Measurements from ENCODE around the gene MAMLD1.
"Not testable (repeated sequence)": the region's sequence is repeated elsewhere in the genome, so short reads cannot be mapped to it uniquely, and the experiment has no call there.

Gene MAMLD1, protein sequence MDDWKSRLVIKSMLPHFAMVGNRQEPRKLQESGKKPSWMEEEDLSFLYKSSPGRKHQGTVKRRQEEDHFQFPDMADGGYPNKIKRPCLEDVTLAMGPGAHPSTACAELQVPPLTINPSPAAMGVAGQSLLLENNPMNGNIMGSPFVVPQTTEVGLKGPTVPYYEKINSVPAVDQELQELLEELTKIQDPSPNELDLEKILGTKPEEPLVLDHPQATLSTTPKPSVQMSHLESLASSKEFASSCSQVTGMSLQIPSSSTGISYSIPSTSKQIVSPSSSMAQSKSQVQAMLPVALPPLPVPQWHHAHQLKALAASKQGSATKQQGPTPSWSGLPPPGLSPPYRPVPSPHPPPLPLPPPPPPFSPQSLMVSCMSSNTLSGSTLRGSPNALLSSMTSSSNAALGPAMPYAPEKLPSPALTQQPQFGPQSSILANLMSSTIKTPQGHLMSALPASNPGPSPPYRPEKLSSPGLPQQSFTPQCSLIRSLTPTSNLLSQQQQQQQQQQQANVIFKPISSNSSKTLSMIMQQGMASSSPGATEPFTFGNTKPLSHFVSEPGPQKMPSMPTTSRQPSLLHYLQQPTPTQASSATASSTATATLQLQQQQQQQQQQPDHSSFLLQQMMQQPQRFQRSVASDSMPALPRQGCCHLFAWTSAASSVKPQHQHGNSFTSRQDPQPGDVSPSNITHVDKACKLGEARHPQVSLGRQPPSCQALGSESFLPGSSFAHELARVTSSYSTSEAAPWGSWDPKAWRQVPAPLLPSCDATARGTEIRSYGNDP

DNA sequence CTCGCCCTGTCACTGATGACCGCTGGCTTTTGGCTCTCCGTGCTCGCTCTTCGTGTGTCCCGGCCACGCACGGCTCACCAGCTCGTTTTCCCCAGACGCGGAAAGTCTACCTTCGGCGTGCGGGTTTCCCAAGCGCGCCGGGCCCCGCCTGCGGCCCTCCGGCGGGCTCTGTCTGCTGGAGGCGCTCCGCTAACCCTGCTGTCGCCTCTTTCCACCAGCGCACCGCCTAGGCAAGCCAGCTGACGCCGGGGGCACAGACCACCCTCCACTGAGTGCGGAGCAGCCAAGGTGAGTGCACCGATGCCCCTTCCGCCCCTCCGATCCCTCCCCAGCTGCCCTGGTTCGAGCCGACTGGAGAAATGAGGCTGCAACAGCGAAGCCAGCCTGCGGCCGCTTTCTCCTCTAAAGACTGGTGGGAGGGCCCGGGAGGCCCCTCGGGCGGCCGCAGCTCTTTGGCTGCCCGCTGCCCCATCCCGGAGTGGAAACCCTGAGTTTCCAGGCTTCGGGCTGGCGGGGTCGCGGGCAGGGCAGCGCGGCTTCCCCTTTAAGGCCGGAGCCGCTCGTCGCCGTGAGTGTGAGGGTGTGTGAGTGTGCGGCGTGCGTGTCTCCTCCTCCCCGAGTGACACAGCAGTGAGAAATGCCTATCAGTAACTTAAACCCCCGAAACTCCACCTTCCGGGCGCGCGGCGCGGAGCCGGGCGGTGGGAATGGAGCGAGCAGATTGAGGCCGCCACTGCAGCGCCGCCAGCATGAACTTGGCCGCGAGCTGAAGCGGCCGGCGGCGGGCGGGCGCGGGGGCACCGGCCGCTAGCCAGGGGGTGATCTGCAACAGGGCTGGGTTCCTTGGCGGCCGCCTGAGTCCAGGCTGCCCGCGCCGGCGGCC lies at the start of gene MAMLD1:
TSS of gene MAMLD1 (plus strand) at position 719 of the 883 bp plus-strand sequence. CDS start 82,200 bp downstream, outside the sequence.
- peak; percentile 34 to 36 for DNase-seq (ENCODE audit: low read depth in 2 of 2)

DNA sequence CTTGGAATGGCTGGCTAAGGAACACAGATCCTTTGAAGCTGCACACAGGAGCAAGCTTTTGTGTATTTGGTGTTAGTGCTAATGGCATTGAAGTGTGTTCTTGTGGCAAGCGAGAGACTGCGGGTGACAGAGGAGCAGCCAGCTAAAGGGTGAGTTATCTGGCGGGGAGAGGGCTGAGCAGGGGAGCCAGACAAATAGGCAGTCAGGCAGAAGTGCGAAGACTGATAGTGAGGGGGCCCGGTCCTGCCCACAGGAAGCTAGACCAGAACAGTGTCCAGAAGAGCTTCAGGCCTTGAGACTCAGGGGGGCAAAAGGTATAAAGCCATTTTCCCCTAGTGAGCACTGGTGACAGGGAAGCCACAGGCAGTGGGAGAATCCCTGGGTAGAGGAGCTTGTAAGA lies 49.6 kb upstream of the MAMLD1 start:
- no peak for DNase-seq (ENCODE audit: low read depth in 2 of 2)

DNA sequence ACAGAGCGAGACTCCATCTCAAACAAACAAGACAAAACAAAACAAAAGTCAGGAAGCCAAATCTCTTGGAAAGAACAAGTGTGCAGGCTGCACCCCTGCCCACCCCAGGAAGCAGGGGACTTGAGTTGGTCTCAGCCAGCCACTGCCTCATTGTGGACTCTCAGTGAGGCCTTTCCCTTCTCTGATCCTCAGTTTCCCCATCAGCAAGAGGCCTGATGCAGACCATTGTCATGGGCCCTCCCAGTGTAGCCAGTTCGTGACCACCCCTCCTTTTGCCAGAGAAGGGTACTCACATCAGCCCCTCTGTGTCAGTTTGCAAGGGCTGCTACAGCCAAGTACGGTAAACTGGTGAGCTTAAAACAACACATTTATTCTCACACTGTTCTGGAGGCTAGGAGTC lies 48.9 kb upstream of the MAMLD1 start:
- DNase-seq (ENCODE audit: low read depth in 2 of 2), result no peak

DNA sequence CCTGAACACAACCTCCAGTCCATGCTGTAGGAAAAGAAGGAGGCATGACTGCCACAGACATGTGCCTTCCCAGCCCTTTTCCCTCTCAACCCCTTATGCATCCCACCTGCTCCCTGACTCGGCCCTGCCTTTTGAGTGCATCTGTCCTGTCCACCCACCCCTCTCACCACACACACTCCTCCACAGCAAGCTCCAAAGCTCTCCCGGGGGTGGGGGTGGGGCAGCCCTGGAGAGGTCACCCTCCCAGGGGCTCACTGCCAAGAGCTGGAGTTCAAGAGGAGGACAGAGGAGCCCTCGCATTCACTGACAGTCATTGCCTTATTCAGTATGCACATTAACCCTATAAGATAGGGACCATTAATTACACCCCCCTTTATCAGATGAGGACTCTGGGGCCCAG lies 46.6 kb upstream of the MAMLD1 start:
- DNase-seq (ENCODE audit: low read depth in 2 of 2), result no peak

DNA sequence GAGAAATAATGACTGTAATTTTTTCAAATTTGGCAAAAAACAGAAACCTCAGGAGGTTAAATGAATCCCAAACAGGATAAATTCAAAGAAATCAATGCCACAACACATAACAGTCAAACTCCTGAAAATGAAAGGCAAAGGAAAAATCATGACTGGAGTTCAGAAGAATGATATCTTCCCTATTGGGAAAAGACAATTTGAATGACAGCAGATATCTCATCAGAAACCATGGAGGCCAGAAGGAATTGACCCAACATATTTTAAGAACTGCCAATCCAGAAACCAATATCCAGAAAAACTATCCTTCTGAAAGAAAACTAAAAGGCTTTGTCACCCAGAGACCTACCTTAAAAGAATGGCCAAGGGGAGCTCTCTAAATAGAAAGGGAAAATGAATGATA lies 40.1 kb upstream of the MAMLD1 start:
- DNase-seq (ENCODE audit: low read depth in 2 of 2), result no peak

DNA sequence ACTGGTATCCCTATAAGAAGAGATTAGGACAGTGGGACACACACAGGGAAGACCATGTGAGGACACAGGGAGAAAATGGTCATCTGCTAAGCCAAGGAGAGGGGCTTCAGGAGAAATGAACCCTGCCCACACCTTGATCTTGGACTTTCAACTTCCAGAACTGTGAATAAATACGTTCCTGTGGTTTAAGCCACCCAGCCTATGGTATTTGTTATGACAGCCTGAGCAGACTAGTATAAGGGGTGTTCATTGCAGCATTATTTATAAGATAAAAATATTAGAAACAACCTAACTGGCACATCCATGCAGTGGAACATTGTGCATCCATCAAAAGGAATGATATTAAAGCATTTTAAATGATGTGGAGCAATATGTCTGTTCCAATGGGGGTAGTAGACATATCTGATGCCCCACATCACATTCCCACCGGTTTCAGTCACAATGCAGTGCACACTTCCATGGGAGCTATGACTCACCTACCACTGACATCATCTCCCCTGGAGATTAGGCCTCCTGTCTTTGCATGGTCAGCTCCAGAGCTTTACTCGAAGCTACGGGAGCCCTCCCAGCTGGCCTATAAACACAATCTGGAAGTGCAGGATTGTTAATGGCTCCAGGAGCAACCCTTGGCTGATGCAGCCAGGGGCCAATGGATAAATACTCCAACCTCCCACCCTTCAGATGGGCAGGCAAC lies 38.9 kb upstream of the MAMLD1 start:
- DNase-seq (ENCODE audit: low read depth in 2 of 2), result no peak

DNA sequence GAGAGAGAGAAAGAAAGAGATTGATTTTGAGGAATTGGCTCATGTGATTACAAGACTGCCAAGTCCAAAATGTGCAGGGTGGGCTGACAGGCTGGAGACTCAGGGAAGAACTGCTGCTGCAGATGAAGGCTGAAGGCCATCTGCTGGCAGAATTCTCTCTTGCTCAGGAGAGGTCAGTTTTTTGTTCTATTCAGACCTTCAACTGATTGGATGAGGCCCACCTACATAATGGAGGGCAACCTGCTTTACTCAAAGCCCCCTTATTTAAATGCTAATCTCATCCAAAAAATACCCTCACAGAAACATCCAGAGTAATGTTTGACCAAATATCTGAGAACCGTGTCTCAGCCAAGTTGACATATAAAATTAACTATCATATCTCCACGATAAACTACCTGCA lies 38.2 kb upstream of the MAMLD1 start:
- no peak for DNase-seq (ENCODE audit: low read depth in 2 of 2)

DNA sequence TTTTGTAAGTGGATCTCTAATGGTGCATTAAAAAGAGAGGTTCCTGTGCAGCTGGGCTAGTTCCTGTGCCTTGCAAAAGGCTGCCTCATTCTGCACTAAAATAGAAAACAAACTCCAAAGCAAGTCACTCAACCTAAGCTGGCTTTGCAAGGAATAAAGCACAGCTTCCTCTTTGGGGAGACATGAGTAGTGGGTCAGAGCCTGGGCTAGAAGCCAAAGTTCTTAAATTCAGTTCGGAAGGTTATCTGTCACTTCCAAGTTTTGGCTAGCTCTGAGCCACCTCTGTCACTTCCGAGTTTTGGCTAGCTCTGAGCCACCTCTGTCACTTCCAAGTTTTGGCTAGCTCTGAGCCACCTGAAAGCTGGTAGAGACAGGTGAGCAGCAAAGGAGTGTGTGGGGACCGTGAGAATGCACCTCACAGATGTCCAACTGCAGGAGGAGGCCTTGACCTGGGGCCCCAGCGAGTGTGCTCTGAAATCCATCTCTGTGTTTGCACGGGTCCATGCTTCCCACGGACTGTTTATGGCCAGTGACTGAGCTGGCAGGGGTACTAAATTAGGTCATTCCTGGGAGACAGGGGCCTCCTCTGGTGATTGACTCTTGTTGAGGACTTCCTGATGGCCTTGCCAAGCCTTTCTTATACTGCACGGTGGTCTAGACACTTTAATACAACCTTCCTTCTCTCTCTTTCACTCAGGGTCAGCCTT lies 36.4 kb upstream of the MAMLD1 start:
- DNase-seq (ENCODE audit: low read depth in 2 of 2), result no peak

DNA sequence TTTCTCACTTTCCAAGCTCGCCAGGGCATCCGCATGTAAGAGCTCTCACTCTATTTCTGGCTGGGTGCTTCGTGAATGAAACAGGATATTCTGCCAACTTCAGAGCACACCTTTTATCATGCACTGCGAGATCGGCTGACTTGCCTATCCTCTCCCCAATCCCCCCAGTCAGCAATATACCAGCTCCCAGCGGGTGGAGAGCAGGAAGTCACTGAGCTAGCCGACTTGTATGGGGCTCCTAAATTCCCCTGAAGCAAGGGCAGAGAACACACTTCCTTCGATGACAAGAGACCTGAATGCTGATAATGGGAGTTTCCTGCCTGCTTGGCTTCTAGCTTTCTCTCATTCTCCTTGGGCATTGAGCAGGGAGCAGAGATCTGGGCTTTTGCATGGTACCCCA lies 33.8 kb upstream of the MAMLD1 start:
- DNase-seq (ENCODE audit: low read depth in 2 of 2), result no peak

DNA sequence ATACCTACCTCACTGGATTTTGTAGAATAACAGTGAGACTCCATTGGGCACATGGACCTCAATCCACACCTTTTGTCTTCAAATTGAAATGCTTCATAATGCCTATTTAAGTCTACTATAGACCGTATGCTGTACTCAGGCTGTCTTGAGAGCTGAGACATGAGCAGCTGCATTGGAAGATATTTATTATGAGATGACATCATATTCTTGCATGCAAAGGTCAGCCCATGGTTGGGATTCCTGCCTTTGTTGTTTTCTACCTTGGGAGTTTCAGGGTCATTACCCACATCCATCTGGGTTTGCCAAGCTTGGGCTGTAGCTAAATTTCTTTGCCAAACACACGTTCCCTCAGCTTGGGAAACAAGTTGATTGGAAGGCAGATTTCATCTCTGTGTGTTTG lies 33.2 kb upstream of the MAMLD1 start:
- DNase-seq (ENCODE audit: low read depth in 2 of 2), result no peak

DNA sequence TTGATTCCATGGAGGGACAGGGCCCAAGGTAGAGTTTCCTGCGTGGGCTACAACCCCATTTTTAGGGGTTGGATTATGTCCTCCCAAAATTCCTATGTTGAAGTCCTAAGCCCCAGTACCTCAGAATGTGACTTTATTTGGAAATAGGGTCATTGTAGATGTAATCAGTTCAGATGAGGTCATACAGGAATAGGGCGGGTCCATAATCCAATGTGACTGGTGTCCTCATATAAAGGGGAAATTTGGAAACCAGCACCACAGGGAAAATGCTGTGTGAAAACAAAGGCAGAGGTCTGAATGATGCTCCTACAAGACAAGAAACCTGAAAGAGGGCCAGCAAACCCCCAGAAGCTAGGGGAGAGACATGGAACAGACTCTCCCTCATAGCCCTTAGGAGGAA lies 31.1 kb upstream of the MAMLD1 start:
- no peak for DNase-seq (ENCODE audit: low read depth in 2 of 2)

DNA sequence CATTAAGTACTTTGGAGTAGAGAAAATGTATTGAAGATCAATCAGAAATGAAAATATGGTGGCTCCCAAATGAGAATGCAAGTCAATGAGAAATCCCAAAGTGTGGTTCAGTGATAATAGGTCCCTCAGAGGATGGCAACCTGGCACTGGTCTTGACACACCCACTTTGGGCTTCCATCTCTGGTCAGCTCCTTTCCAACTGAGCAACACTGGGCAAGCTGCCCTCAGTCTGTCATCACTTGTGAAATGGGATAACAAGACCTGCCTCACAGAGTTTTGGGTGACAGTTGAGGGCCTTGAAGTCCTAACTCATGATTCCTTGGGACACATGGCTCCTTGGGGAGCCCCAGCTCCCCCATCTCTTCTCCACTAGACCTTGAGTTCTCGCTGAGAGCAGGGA lies 29.0 kb upstream of the MAMLD1 start:
- no peak for DNase-seq (ENCODE audit: low read depth in 2 of 2)

DNA sequence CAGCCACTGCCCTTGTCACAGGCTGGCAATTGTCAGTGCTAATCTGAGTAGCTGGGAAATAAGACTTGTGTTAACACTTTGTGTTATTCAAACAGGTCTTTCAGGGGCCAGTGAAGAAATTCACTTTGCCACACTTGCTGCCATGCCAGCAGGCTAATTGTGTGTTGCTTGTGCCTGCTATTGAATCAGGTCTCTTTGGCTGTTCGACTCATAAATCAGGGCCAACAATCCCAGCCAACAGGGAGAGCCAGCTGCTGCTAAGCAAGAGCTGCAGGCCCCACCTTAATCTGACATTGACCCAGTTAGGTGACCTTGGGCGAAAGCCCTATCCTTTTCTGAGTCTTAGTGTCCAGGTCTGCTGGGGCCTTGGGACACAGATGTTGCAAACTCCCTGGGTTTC lies 28.1 kb upstream of the MAMLD1 start:
- DNase-seq (ENCODE audit: low read depth in 2 of 2), result no peak

DNA sequence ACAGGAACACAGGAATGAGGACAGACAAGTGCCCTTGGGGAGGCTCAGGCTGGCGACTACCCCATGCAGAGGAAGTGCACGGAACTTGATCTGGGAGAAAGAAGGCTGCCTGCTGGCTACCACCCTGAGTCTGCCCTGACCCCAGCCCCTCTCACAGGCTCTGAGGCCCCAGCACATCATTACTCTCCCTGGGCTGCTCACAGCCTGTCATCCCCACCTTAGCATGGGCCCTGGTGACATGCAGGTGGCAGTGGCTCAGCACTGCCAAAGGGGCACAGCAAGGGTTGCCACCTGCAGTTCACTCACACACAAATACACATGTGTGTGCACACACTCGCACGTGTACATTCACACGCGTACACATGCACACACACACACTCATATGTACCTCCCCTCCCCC lies 26.1 kb upstream of the MAMLD1 start:
- DNase-seq (ENCODE audit: low read depth in 2 of 2), result no peak

DNA sequence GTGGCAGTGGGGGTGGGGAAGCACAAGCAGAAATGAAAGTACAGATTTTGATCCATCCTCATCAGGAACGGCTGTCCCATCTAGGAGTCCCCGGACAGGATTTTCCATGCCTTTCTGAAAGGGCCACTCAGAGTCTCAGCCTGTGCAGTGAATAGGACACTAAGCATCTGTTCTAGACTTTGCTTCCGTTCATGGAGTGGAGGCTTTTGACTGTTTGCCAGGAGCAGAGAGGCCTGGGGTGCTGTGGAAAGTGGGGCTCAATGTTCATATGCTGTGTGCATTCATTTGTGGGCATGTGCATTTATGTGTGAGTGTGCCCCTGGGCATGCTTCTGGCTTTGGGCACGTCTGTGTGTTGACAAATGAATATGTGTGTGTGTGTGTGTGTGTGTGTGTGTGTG lies 25.6 kb upstream of the MAMLD1 start:
- DNase-seq (ENCODE audit: low read depth in 2 of 2), result no peak

DNA sequence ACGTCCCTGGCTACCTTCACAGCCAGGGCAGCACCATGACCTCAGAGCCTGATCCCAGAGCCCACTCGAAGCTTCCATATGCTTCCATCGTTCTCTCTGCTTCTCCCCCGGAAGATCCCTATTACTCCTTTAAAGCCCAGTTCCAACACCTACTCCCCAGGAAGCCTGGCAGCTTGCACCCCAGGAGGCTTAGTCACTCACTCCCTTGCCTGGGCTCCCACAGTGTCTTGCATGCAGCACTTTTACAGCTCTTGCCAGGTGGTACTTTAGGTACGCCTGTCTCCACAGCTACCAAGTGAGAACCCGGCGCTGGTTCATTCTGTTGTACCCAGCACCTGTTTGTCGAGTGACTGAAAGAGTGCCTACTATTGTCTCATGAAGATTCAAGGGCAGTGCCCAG lies 24.5 kb upstream of the MAMLD1 start:
- no peak for DNase-seq (ENCODE audit: low read depth in 2 of 2)

DNA sequence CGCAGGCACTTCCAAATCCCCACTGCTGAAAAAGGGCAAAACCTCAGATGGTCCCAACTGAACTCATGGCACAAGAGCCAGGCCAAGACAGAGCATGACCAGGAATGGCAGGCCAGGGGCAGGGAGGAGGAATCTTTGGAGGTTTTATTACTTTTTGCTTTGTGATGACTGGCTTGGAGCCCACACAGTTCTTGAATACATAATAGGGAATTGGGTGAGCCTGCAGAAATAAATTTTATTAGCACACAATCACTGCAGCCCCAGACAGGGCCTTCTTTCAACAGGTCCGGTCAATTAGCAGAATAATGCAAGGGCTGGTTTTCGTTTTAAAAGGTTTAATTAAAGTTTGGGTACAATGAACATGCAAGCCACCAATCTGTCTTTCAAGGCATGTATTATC lies 23.4 kb upstream of the MAMLD1 start:
- DNase-seq (ENCODE audit: low read depth in 2 of 2), result no peak

DNA sequence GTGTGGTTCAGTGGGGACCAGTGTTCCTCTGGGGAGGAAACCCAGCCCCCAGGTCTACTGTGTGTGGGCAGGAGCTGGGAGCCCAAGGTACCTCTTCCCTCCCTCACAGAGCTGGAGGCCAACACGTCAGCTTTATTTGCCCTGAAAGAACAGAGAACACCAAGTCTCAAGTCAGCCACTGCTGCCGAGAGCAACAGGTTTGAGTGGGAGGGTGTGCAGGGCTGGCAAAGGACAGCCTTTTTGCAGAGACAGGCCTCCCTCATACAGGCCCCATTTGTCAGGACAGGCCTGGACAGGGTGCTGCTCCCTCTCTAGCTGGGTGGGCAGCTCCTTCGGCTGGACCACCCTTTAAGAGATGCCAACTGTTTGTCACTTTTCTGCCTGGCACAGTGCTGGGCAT lies 22.8 kb upstream of the MAMLD1 start:
- DNase-seq (ENCODE audit: low read depth in 2 of 2), result not testable (repeated sequence)

DNA sequence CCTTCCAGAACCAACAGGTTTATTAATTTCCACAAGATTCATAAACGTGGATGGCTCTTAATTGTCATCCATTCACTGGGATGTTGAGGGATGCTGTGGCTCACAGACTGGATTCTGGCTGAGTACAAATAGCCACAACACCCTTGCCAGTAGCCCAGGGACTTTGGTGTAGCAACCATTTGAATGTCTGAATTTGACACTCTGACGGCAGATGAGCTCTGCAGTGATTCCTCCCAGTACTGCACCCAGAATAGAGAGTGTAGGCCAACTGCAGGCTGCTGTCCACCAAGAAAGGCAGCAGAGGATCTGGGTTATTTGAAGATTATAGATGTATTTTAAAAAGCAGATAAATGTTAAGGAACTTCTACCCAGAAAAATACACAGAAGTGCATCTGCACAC lies 15.6 kb upstream of the MAMLD1 start:
- no peak for DNase-seq (ENCODE audit: low read depth in 2 of 2)

DNA sequence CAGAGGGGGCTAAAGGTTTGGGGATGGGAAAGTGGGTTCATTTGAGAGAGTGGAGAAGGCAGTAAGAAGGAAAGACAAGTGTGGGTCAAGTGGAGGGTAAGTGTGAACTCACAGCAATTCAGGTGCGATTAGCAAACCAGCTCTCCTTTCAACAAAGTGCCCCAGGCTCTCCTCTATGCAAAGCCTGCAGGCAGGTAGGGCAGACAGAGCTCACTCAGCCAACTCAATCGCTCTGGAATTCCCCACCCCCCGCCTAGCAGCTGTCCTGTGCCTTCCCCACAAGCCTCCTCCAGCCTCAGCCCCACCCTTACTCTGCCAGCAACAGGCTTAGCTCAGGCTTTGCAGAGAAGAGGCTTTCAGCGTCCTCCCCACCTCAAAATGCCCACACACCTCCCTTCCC lies 14.8 kb upstream of the MAMLD1 start:
- no peak for DNase-seq (ENCODE audit: low read depth in 2 of 2)

DNA sequence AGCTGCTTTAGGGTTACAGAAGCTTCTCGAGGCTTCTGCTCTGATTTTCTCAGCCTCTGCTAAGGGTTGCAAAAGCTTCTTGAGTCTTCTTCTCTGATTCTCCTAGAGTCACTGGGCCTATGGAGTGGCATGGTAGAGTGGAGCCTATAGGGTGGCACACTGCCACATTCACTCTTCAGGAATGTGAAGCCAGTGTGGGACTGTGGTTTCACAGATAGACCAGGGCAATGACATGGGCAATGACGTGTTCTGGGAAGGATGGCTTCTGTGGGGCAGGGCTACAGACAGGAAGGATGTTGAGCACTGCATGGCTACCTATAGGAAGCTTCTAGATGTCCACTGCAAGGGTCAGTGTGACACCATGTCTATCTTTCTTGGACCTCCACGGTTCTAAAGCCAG lies 11.0 kb upstream of the MAMLD1 start:
- no peak for DNase-seq (ENCODE audit: low read depth in 2 of 2)
